IPS DF 6.9 (cell line): ENCODE measurements around the gene MSLN.
A peak's percentile ranks its signal among the peaks of the same experiment; 100 is the strongest.
"Not testable (repeated sequence)": the region's sequence is repeated elsewhere in the genome, so short reads cannot be mapped to it uniquely, and the experiment has no call there.

Experiments
- DNase-seq: peaks from one replicate; pipeline ENCODE4 v3.0.0-alpha.2; 2013; ENCODE audit warnings: low read depth, low spot score
- H3K27ac ChIP-seq: one replicate; pipeline ENCODE4 v1.5.1; 2013; ENCODE audit warnings: low read length, control low read depth
- H3K27me3 ChIP-seq: 2 replicates; pipeline ENCODE4 v1.6.1; 2013; ENCODE audit warnings: mild to moderate bottlenecking, low read length; ENCODE audit not compliant: control insufficient read depth, insufficient read depth
- H3K36me3 ChIP-seq: 2 replicates; pipeline ENCODE4 v1.6.1; 2013; ENCODE audit warnings: low read length; ENCODE audit not compliant: control insufficient read depth, insufficient read depth
- H3K4me1 ChIP-seq: 2 replicates; pipeline ENCODE4 v1.6.1; 2013; ENCODE audit warnings: low read length; ENCODE audit not compliant: control insufficient read depth, insufficient read depth
- H3K4me3 ChIP-seq: 2 replicates; pipeline ENCODE4 v1.5.1; 2013; ENCODE audit warnings: mild to moderate bottlenecking, low read length
- H3K9me3 ChIP-seq: 2 replicates; pipeline ENCODE4 v1.6.1; 2013; ENCODE audit warnings: low read length, inconsistent platforms; ENCODE audit not compliant: control insufficient read depth, insufficient read depth
- WGBS: extraction: QIAGEN DNeasy Blood & Tissue Kit; methylation state at CpG from one replicate; pipeline ENCODE4 v1.1.7; 2013; ENCODE audit warnings: mixed read lengths, missing lambda C conversion rate; ENCODE audit not compliant: insufficient read length, insufficient coverage; 5-methylcytosine and 5-hydroxymethylcytosine counted together

Gene MSLN

GRCh38 chr16:760545-761343 is at the start of gene MSLN:
Gene MSLN, plus strand, starts transcription at chr16:760734. Its CDS starts 1,947 bp downstream, at chr16:762681.
- WGBS: no CpG with 5 or more reads among the region's 37 CpGs
- no peaks in the 10 kb centered on the region for H3K9me3 ChIP-seq
- H3K27me3 ChIP-seq: no peaks in the 10 kb centered on the region
- no peaks in the 10 kb centered on the region; the same call in 1 of the 2 replicates for H3K4me1 ChIP-seq
- no peak within 1 kb of the TSS for H3K27ac ChIP-seq
- H3K36me3 ChIP-seq: no peaks in the 10 kb centered on the region; the same call in 1 of the 2 replicates
- DNase-seq: no peak
- H3K4me3 ChIP-seq: no peak within 1 kb of the TSS

- no peaks in the 10 kb centered on the region; the same call in 1 of the 2 replicates for H3K36me3 ChIP-seq
- no peak overlapping the region for H3K27ac ChIP-seq
- peaks cover 21% of the 10 kb centered on the region for H3K27me3 ChIP-seq
- H3K4me3 ChIP-seq: no peak overlapping the region
- peaks cover 10% of the 10 kb centered on the region for H3K4me1 ChIP-seq
- H3K9me3 ChIP-seq: no peaks in the 10 kb centered on the region
- no CpG with 5 or more reads among the region's 12 CpGs for WGBS
- no peak for DNase-seq
These were observed 49.5 kb upstream of the MSLN start for GRCh38 chr16:711084-711483.

GRCh38 chr16:711548-712320 is 48.8 kb upstream of the MSLN start:
- no peak overlapping the region for H3K27ac ChIP-seq
- no CpG with 5 or more reads among the region's 25 CpGs for WGBS
- H3K4me3 ChIP-seq: no peak overlapping the region
- H3K36me3 ChIP-seq: no peaks in the 10 kb centered on the region; the same call in 1 of the 2 replicates
- H3K27me3 ChIP-seq: peaks cover 19% of the 10 kb centered on the region
- H3K4me1 ChIP-seq: peaks cover 11% of the 10 kb centered on the region
- DNase-seq: no peak
- H3K9me3 ChIP-seq: no peaks in the 10 kb centered on the region

- not testable (repeated sequence) for H3K9me3 ChIP-seq, H3K4me3 ChIP-seq, H3K27ac ChIP-seq, H3K36me3 ChIP-seq, H3K4me1 ChIP-seq, DNase-seq
- peaks cover 11% of the 10 kb centered on the region; the same call in 1 of the 2 replicates for H3K27me3 ChIP-seq
- no CpG with 5 or more reads among the region's 13 CpGs for WGBS
These were observed 47.7 kb upstream of the MSLN start for GRCh38 chr16:712740-713250.

GRCh38 chr16:714079-714478 is 46.5 kb upstream of the MSLN start:
- Histone ChIP-seq H3K4me1 (peaks cover 10% of the 10 kb centered on the region), H3K9me3 (no peaks in the 10 kb centered on the region), H3K27ac (no peak overlapping the region), H3K4me3 (no peak overlapping the region), H3K27me3 (peaks cover 2% of the 10 kb centered on the region; the same call in 1 of the 2 replicates), H3K36me3 (no peaks in the 10 kb centered on the region; the same call in 1 of the 2 replicates)
- WGBS: no CpG with 5 or more reads among the region's 11 CpGs
- DNase-seq: no peak

GRCh38 chr16:714558-715476 is 45.7 kb upstream of the MSLN start, which contains the start of gene METRN:
Gene METRN, plus strand, starts transcription at chr16:715118. Its CDS starts 172 bp downstream, at chr16:715290.
- Histone ChIP-seq H3K36me3 (no peaks in the 10 kb centered on the region; the same call in 1 of the 2 replicates), H3K27me3 (peaks cover 2% of the 10 kb centered on the region; the same call in 1 of the 2 replicates), H3K4me3 (peak within 1 kb of the TSS; percentile 46), H3K4me1 (peaks cover 9% of the 10 kb centered on the region), H3K27ac (no peak within 1 kb of the TSS), H3K9me3 (no peaks in the 10 kb centered on the region)
- no CpG with 5 or more reads among the region's 108 CpGs for WGBS
- no peak for DNase-seq

- no peak for DNase-seq
- no peak overlapping the region for H3K27ac ChIP-seq
- WGBS: no CpG with 5 or more reads among the region's 74 CpGs
These were observed 44.9 kb upstream of the MSLN start for GRCh38 chr16:715477-716199.

GRCh38 chr16:716200-716568 is 44.4 kb upstream of the MSLN start:
- Histone ChIP-seq H3K27me3 (peaks cover 2% of the 10 kb centered on the region; the same call in 1 of the 2 replicates), H3K4me3 (no peak overlapping the region), H3K9me3 (no peaks in the 10 kb centered on the region), H3K36me3 (no peaks in the 10 kb centered on the region; the same call in 1 of the 2 replicates), H3K27ac (no peak overlapping the region), H3K4me1 (peaks cover 11% of the 10 kb centered on the region)
- no CpG with 5 or more reads among the region's 12 CpGs for WGBS
- DNase-seq: no peak

More at GRCh38 chr16:715477-716199, 44.9 kb upstream of the MSLN start:
- no peaks in the 10 kb centered on the region; the same call in 1 of the 2 replicates for H3K36me3 ChIP-seq
- peak overlapping the region; percentile 46 for H3K4me3 ChIP-seq
- H3K27me3 ChIP-seq: peaks cover 2% of the 10 kb centered on the region; the same call in 1 of the 2 replicates
- no peaks in the 10 kb centered on the region for H3K9me3 ChIP-seq
- peaks cover 11% of the 10 kb centered on the region for H3K4me1 ChIP-seq

GRCh38 chr16:716768-717325 is 43.7 kb upstream of the MSLN start:
- no peak overlapping the region for H3K4me3 ChIP-seq
- peaks cover 11% of the 10 kb centered on the region for H3K4me1 ChIP-seq
- WGBS: no CpG with 5 or more reads among the region's 29 CpGs
- DNase-seq: no peak
- no peak overlapping the region for H3K27ac ChIP-seq
- H3K27me3 ChIP-seq: peaks cover 2% of the 10 kb centered on the region; the same call in 1 of the 2 replicates
- H3K36me3 ChIP-seq: no peaks in the 10 kb centered on the region; the same call in 1 of the 2 replicates
- H3K9me3 ChIP-seq: no peaks in the 10 kb centered on the region
